A549 (cell line): ENCODE data around the gene MOV10L1.

Source experiments
- CHD2 ChIP-seq: fragments of 150-350 bp; IDR thresholded peaks from 2 replicates; pipeline ENCODE4 v1.6.1; 2014; ENCODE audit warnings: low read length; ENCODE audit not compliant: partially characterized antibody
- CTCF ChIP-seq: fragments of >200 bp; sonication (Bioruptor Twin); formaldehyde crosslinking; IDR thresholded peaks from 3 replicates; pipeline ENCODE4 v1.5.1; 2016

- TF ChIP-seq CHD2 (no peak), CTCF (no peak)
These were observed 12.9 kb upstream of the MOV10L1 start for GRCh38 chr22:50076646-50077535.
